Kidney (tissue), 14 donors: ENCODE measurements around the gene DUSP15. TPM values are rescaled to one million over a fixed set of nuclear protein-coding genes. Genes with fewer than 3 reads are reported as not detected.

Experiments
- DNase-seq, 5 donors: peaks; one replicate each; pipeline ENCODE4 v3.0.0-alpha.2; 2013 to 2020
- FAIRE-seq: peaks from 2 replicates; lab custom pipeline; 2012; peaks lifted over from hg19 to GRCh38; lab: Jason Lieb, UNC
- H3K27ac ChIP-seq, 2 donors: one replicate each; pipeline ENCODE4 v1.7.0; 2013; ENCODE audit warnings: low read depth in 2 of 2, low read length in 2 of 2, inconsistent platforms in 1 of 2
- H3K27me3 ChIP-seq: one replicate; pipeline ENCODE4 v1.7.1; 2013; ENCODE audit warnings: low read length, inconsistent platforms; ENCODE audit not compliant: control insufficient read depth, insufficient read depth
- H3K36me3 ChIP-seq, 3 donors: one replicate each; pipeline versions ENCODE4 v1.7.0 to v1.7.1; 2013; ENCODE audit warnings: low read length in 3 of 3, control low read depth in 1 of 3, inconsistent platforms in 1 of 3; ENCODE audit not compliant: insufficient read depth in 3 of 3, control insufficient read depth in 2 of 3
- H3K4me1 ChIP-seq, 3 donors: one replicate each; pipeline versions ENCODE4 v1.7.0 to v1.7.1; 2013; ENCODE audit warnings: low read length in 3 of 3, inconsistent platforms in 1 of 3, low read depth in 1 of 3; ENCODE audit not compliant: control insufficient read depth in 2 of 3, insufficient read depth in 2 of 3
- H3K4me3 ChIP-seq, 3 donors: one replicate each; pipeline versions ENCODE4 v1.7.0 to v1.8.1; 2013; ENCODE audit warnings: low read length in 3 of 3, control low read depth in 1 of 3, inconsistent platforms in 1 of 3
- H3K9ac ChIP-seq, 3 donors: one replicate each; pipeline versions ENCODE4 v1.7.0 to v1.7.1; 2013; ENCODE audit warnings: low read length in 3 of 3, control low read depth in 1 of 3, inconsistent platforms in 1 of 3
- H3K9me3 ChIP-seq, 3 donors: one replicate each; pipeline versions ENCODE4 v1.7.0 to v1.7.1; 2013; ENCODE audit warnings: low read length in 3 of 3, control low read depth in 1 of 3, inconsistent platforms in 1 of 3; ENCODE audit not compliant: control insufficient read depth in 2 of 3, insufficient read depth in 1 of 3
- intact Hi-C: fragments of 100-400 bp; cut with DNase I; formaldehyde crosslinking; loops from one replicate; pipeline ENCODE4 v1.11.1; 2022
- polyA plus RNA-seq: library from polyadenylated mRNA; stranded (reverse); fragments of 350-450 nt; fragmentation: Illumina TruSeq; extraction: RNeasy Lipid Tissue Mini Kit (QIAGEN cat#74804); gene quantifications from one replicate; pipeline ENCODE4 v1.2.3, GENCODE V29; 2014; ENCODE audit warnings: low read depth, low replicate concordance; ENCODE audit not compliant: insufficient read depth
- total RNA-seq: library from RNA; stranded (reverse); fragmentation: NEBNext Ultra II Directional; extraction: Animal tissue kit (Norgen Biotek cat#: 25700); gene quantifications from one replicate; pipeline ENCODE4 v1.2.1, GENCODE V29; 2021
- TF ChIP-seq, protein P1 (sequence below): IDR thresholded peaks from 3 replicates; pipeline ENCODE4 v1.5.1; 2012; ENCODE audit warnings: mild to moderate bottlenecking, moderate library complexity, borderline replicate concordance; ENCODE audit not compliant: insufficient read depth; ENCODE audit errors: extremely low read depth
- donor health status: control.
- donor health status: control.
- donor health status: control.
- donor health status: control.
- donor health status: control.
- donor health status: DM: yes; HTN: yes; CAD: no.
- donor health status: Normal renal cell carcinoma (clear cell type).

Gene DUSP15
- total and polyA plus RNA-seq, 2 donors from 2014 or later: 13.2 to 143 TPM

DNA sequence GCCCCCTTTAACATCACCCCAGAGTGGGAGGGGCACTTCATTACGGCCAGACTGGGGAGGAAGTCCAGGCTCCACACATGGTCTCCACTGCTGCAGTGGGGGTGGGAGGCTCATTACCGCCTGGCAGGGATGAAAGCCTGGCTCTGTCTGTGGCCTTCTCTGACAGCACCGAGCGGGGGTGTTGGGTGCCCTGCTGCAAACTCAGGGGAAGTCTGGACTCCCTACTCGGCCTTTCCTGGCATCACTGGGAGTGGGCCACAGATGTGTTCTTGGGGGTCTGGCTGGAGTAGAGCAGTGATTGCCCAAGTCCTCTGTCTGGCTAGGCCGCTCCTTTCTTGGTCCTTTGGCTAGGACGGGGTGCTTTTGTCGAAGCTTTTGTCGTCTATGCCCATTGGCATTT is 27.2 kb upstream of the DUSP15 start:
- no peaks in the 10 kb centered on the region for H3K27me3 ChIP-seq
- DNase-seq: no peak
- no peak for FAIRE-seq
- H3K4me3 ChIP-seq: no peak overlapping the region
- intact Hi-C loops: no loop called here
- H3K9me3 ChIP-seq: no peaks in the 10 kb centered on the region
- H3K27ac ChIP-seq: no peak overlapping the region
- TF ChIP-seq, protein P1, sequence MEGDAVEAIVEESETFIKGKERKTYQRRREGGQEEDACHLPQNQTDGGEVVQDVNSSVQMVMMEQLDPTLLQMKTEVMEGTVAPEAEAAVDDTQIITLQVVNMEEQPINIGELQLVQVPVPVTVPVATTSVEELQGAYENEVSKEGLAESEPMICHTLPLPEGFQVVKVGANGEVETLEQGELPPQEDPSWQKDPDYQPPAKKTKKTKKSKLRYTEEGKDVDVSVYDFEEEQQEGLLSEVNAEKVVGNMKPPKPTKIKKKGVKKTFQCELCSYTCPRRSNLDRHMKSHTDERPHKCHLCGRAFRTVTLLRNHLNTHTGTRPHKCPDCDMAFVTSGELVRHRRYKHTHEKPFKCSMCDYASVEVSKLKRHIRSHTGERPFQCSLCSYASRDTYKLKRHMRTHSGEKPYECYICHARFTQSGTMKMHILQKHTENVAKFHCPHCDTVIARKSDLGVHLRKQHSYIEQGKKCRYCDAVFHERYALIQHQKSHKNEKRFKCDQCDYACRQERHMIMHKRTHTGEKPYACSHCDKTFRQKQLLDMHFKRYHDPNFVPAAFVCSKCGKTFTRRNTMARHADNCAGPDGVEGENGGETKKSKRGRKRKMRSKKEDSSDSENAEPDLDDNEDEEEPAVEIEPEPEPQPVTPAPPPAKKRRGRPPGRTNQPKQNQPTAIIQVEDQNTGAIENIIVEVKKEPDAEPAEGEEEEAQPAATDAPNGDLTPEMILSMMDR: no peak
- no peak overlapping the region for H3K9ac ChIP-seq
- no peaks in the 10 kb centered on the region for H3K4me1 ChIP-seq
- no peaks in the 10 kb centered on the region for H3K36me3 ChIP-seq

DNA sequence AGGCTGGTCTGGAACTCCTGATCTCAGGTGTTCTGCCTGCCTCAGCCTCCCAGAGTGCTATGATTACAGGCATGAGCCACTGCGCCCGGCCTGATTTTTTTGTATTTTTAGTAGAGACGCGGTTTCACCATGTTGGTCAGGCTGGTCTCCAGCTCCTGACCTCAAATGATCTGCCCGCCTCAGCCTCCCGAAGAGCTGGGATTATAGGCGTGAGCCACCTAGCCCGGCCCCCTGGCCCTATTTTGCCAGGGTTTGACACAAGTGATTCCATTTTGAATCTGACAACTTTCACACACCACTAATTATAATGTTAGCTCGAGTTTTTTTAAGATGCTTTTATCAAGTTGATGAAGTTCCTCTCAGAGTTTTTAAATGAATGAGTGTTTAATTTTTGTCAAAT is 25.7 kb upstream of the DUSP15 start:
- Histone ChIP-seq H3K36me3 (no peaks in the 10 kb centered on the region), H3K9ac (no peak overlapping the region), H3K27me3 (no peaks in the 10 kb centered on the region), H3K4me3 (no peak overlapping the region), H3K4me1 (no peaks in the 10 kb centered on the region), H3K9me3 (no peaks in the 10 kb centered on the region), H3K27ac (no peak overlapping the region)
- TF ChIP-seq, protein P1: no peak
- intact Hi-C loops: no loop called here
- DNase-seq: no peak
- FAIRE-seq: no peak

DNA sequence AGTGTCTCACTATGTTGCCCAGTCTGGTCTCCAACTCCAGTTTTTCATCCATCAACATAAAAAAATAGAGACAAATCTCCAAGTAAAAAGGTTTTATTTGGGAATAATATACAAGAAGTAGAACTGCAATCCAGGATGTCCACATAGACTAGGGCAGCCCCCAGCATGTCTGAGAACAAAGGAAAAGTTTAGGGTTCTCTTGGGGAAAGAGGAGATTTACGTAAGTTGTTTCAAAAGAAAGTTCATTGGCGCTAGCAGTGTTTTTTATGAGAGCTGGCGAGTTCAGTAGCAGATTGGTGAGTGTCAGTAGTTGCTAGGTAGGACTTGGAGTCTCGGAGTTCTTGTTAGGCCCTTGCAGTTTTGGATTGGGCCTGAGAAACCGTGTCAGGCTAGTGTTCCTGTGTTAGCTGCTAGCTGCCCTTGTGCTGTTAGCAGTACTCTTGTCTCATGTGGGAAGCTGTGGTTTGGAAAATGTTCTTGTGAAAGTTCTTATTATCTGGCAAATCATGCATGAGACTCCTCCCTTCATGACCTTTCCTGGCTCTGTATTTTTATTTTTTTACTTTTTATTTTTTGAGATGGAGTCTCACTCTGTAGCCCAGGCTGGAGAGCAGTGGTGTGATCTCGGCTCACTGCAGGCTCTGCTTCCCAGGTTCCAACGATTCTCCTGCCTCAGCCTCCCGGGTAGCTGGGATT is 24.8 kb upstream of the DUSP15 start:
- TF ChIP-seq, protein P1: no peak
- H3K4me3 ChIP-seq: no peak overlapping the region
- no peaks in the 10 kb centered on the region for H3K4me1 ChIP-seq
- peak overlapping the region in 1 of 2 donors; percentile 65 for H3K27ac ChIP-seq
- H3K27me3 ChIP-seq: no peaks in the 10 kb centered on the region
- H3K9ac ChIP-seq: peak overlapping the region in 2 of 3 donors; percentile 32 to 41
- intact Hi-C loops: no loop called here
- H3K36me3 ChIP-seq: no peaks in the 10 kb centered on the region
- H3K9me3 ChIP-seq: no peaks in the 10 kb centered on the region
- FAIRE-seq (peak; percentile 83), DNase-seq (peak in 3 of 5 donors; percentile 26 to 80 (median 58))
